ENCODE measurements around the gene PLN. TPM values are rescaled to one million over a fixed set of nuclear protein-coding genes. Genes with fewer than 3 reads are reported as not detected.

Gene PLN
- total RNA-seq, 1 donor = 5.2 TPM

GRCh38 chr6:118589649-118590365, 41.7 kb downstream of the PLN start:
- TF ChIP-seq CTCF (IDR thresholded peaks at IDR 0.05; ENCODE audit: insufficient read depth, low read depth, low read length) = no peak
- DNase-seq (ENCODE audit: low read depth) = no peak
- no peak overlapping the region for H3K4me3 ChIP-seq (ENCODE audit: low read depth, low read length)

- DNase-seq (ENCODE audit: low read depth) = peak; percentile 27
- no peak for TF ChIP-seq CTCF (IDR thresholded peaks at IDR 0.05; ENCODE audit: insufficient read depth, low read depth, low read length)
- no peak overlapping the region for H3K4me3 ChIP-seq (ENCODE audit: low read depth, low read length)
Observed at GRCh38 chr6:118591897-118592296, 43.8 kb downstream of the PLN start.

- no peak overlapping the region for H3K4me3 ChIP-seq (ENCODE audit: low read depth, low read length)
- no peak for DNase-seq (ENCODE audit: low read depth)
- TF ChIP-seq CTCF (IDR thresholded peaks at IDR 0.05; ENCODE audit: insufficient read depth, low read depth, low read length) = no peak
Observed at GRCh38 chr6:118594877-118595276, 46.8 kb downstream of the PLN start.

GRCh38 chr6:118596774-118597320, 48.8 kb downstream of the PLN start:
- no peak for TF ChIP-seq CTCF (IDR thresholded peaks at IDR 0.05; ENCODE audit: insufficient read depth, low read depth, low read length)
- DNase-seq (ENCODE audit: low read depth) = no peak
- no peak overlapping the region for H3K4me3 ChIP-seq (ENCODE audit: low read depth, low read length)

DNA sequence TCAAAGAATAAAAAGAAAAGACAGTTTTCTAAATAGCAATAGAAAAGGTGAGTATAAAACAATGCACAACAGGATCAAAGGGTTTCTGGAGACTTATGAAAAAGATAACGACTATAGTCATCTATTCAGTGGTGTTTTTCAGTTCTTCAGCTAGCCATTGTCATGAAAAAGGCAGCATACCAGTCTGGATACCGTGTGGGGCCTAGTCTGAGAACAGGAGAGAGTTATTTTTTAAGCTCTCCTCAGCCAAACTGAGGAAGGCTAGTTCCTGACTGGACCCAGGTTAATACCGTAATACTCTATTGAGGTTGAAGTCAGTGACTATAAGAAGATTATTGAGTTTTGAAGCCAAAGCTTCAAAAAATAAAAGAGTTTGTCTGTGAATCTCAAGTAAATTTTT, 49.5 kb downstream of the PLN start:
- TF ChIP-seq CTCF (IDR thresholded peaks at IDR 0.05; ENCODE audit: insufficient read depth, low read depth, low read length) = no peak
- no peak for DNase-seq (ENCODE audit: low read depth)

GRCh38 chr6:118598324-118598723, 50.2 kb downstream of the PLN start:
- no peak for DNase-seq (ENCODE audit: low read depth)
- no peak overlapping the region for H3K4me3 ChIP-seq (ENCODE audit: low read depth, low read length)
- TF ChIP-seq CTCF (IDR thresholded peaks at IDR 0.05; ENCODE audit: insufficient read depth, low read depth, low read length) = no peak

More for the DNA sequence above, 49.5 kb downstream of the PLN start:
- H3K4me3 ChIP-seq (ENCODE audit: low read depth, low read length) = no peak overlapping the region

Measured in fibroblast of villous mesenchyme (primary cell).